Heart left ventricle (tissue), 16 donors: ENCODE measurements around the gene TNFRSF6B. TPM values are rescaled to one million over a fixed set of nuclear protein-coding genes. Genes with fewer than 3 reads are reported as not detected.
"Not testable (repeated sequence)": the region's sequence is repeated elsewhere in the genome, so short reads cannot be mapped to it uniquely, and the experiment has no call there.

ENCODE experiments used
- ATAC-seq, 4 donors: fragments of 200-7000 bp; cut with Tn5 transposase; one replicate each; pipeline ENCODE4 v1.9.1; 2020 to 2022; ENCODE audit warnings: moderate library complexity in 4 of 4, mild to moderate bottlenecking in 3 of 4, moderate number of reproducible peaks in 1 of 4
- DNase-seq, 5 donors: peaks; one replicate each; pipeline ENCODE4 v3.0.0-alpha.2; 2020
- H3K27ac ChIP-seq, 12 donors: fragments of 200-600 bp; sonication (generic) in 4 of 12; one replicate each; pipeline versions ENCODE4 v1.5.0 to v1.8.0; 2016 to 2022; ENCODE audit warnings: mild to moderate bottlenecking in 2 of 12
- H3K27me3 ChIP-seq, 9 donors: fragments of 200-600 bp; sonication (generic) in 2 of 9; one replicate each; pipeline versions ENCODE4 v1.5.1 to v1.8.0; 2016 to 2022; ENCODE audit warnings: mild to moderate bottlenecking in 3 of 9
- H3K36me3 ChIP-seq, 9 donors: fragments of 200-600 bp; sonication (generic) in 2 of 9; one replicate each; pipeline versions ENCODE4 v1.5.0 to v1.8.0; 2018 to 2022; ENCODE audit warnings: mild to moderate bottlenecking in 2 of 9
- H3K4me1 ChIP-seq, 12 donors: fragments of 200-600 bp; sonication (generic) in 4 of 12; one replicate each; pipeline versions ENCODE4 v1.5.0 to v1.8.0; 2016 to 2022; ENCODE audit warnings: mild to moderate bottlenecking in 3 of 12
- H3K4me3 ChIP-seq, 12 donors: fragments of 200-600 bp; sonication (generic) in 4 of 12; one replicate each; pipeline versions ENCODE4 v1.5.0 to v1.8.0; 2017 to 2022; ENCODE audit warnings: mild to moderate bottlenecking in 9 of 12, moderate library complexity in 4 of 12
- H3K9me3 ChIP-seq, 12 donors: fragments of 200-600 bp; sonication (generic) in 4 of 12; one replicate each; pipeline versions ENCODE4 v1.5.0 to v1.8.0; 2016 to 2022; ENCODE audit warnings: mild to moderate bottlenecking in 1 of 12
- CTCF ChIP-seq, 12 donors: fragments of 200-600 bp; sonication (generic) in 4 of 12; IDR thresholded peaks; one replicate each; pipeline versions ENCODE4 v1.5.0 to v1.8.0; 2018 to 2022; ENCODE audit warnings: antibody characterized with exemption in 12 of 12, mild to moderate bottlenecking in 5 of 12
- POLR2A ChIP-seq, 2 donors: fragments of 450-650 bp; IDR thresholded peaks; one replicate each; pipeline ENCODE4 v1.6.1; 2017; ENCODE audit warnings: antibody characterized with exemption in 2 of 2, mild to moderate bottlenecking in 2 of 2, moderate library complexity in 2 of 2
- WGBS, 4 donors: extraction: QIAGEN DNeasy Blood & Tissue Kit in 2 of 4; methylation state at CpG; one replicate each; pipeline versions ENCODE4 v1.1.5 to v1.1.7; 2013 to 2018; 5-methylcytosine and 5-hydroxymethylcytosine counted together
- intact Hi-C, 10 donors: fragments of 100-400 bp; cut with DNase I; formaldehyde crosslinking; loops; one replicate each; pipeline versions ENCODE4 v1.11.1 to v1.14.2; 2022
- polyA plus RNA-seq, 2 donors: library from polyadenylated mRNA; stranded (reverse); fragments of 200-250 nt; gene quantifications; one replicate each; pipeline ENCODE4 v1.2.3, GENCODE V29; 2013
- total RNA-seq, 9 donors: library from RNA; depleted of rRNA in 2 of 9; stranded (reverse); fragments of >200 nt in 2 of 9; fragmentation: NEBNext Ultra II Directional in 3 of 9; extraction: Animal tissue kit (Norgen Biotek cat#: 25700) in 3 of 9; gene quantifications; one replicate each; pipeline versions ENCODE4 v1.1.0 to v1.2.4, GENCODE V29; 2016 to 2023
- donor health status: ischemic (EF 13 %, LVEDD 7.1; RV severe dilation, severe dysfunction).
- donor health status: healthy with polysubstance abuse.
- donor health status: DM: no; HTN: yes; CAD: no.
- donor health status: DM: no; HTN: no; CAD: no.
- donor health status: ischemic (EF 25% LVEDD 6.9; RV normal size, moderate dysfunction).
- donor health status: ischemic (EF 25% LVEDD 5.7; RV mildly dilated, moderate dysfunction).
- donor health status: healthy.
- donor health status: DM: yes; HTN: yes; CAD: no.
- donor health status: ischemic (EF 35%, LVEDD 5.7; RV mildly dilated, moderate dysfunction).
- donor health status: nonischemic (EF 11% LVEDD 7.7; RV severe dilation, severe dysfunction).
- donor health status: DM: yes; HTN: yes; CAD: no.
- donor health status: PGD.
- donor health status: ischemic (EF 29% LVEDD 5.4; RV normal size, mild dysfunction).
- donor health status: nonischemic (EF 23%, LVEDD 6.1; RV moderate dilation, normal function).

The TNFRSF6B gene
- total and polyA plus RNA-seq, 11 donors, result 0.42 to 6.4 (median 1.7) TPM; not detected in 1

GRCh38 chr20:63668351-63668750, 28.1 kb upstream of the TNFRSF6B start:
- WGBS, 4 donors, result 91 to 98% (median 96%) methylated on average over 11 of the region's 11 CpGs
- TF ChIP-seq POLR2A (IDR thresholded peaks at IDR 0.05) (no peak), CTCF (IDR thresholded peaks at IDR 0.05) (no peak)
- H3K36me3 ChIP-seq, result peaks cover 0 to 66% (median 50%) of the 10 kb centered on the region in 9 donors
- H3K27ac ChIP-seq, result no peak overlapping the region
- no peaks in the 10 kb centered on the region for H3K9me3 ChIP-seq
- ATAC-seq (no peak), DNase-seq (no peak)
- no peak overlapping the region for H3K4me3 ChIP-seq
- no peaks in the 10 kb centered on the region for H3K27me3 ChIP-seq
- no peaks in the 10 kb centered on the region for H3K4me1 ChIP-seq
- intact Hi-C loops, result no loop called here

- DNase-seq, H3K4me1 ChIP-seq, H3K27ac ChIP-seq, H3K27me3 ChIP-seq, H3K9me3 ChIP-seq, H3K4me3 ChIP-seq, ATAC-seq: not testable (repeated sequence)
- intact Hi-C loops, result loop anchor here in 1 of 10 donors (10.0 kb wide), 1 partner anchor 63 kb away; the partner anchor contains the start of genes LIME1 and SLC2A4RG
- peaks cover 0 to 70% (median 62%) of the 10 kb centered on the region in 9 donors for H3K36me3 ChIP-seq
- WGBS, 4 donors, result 93 to 97% (median 96%) methylated on average over 12 of the region's 12 CpGs
Observed at GRCh38 chr20:63671695-63672094, 24.8 kb upstream of the TNFRSF6B start.

- ATAC-seq, result no peak
- TF ChIP-seq CTCF (IDR thresholded peaks at IDR 0.05), result no peak
- TF ChIP-seq POLR2A (IDR thresholded peaks at IDR 0.05), result no peak
- peaks cover 0 to 67% (median 54%) of the 10 kb centered on the region in 9 donors for H3K36me3 ChIP-seq
Observed at GRCh38 chr20:63672666-63673065, 23.8 kb upstream of the TNFRSF6B start.

GRCh38 chr20:63673951-63674350, 22.5 kb upstream of the TNFRSF6B start:
- H3K9me3 ChIP-seq, result no peaks in the 10 kb centered on the region
- H3K27me3 ChIP-seq, result no peaks in the 10 kb centered on the region
- TF ChIP-seq CTCF (IDR thresholded peaks at IDR 0.05), result no peak
- TF ChIP-seq POLR2A (IDR thresholded peaks at IDR 0.05), result no peak
- DNase-seq, result peak in 1 of 5 donors; percentile 51
- H3K27ac ChIP-seq, result no peak overlapping the region
- no peaks in the 10 kb centered on the region for H3K4me1 ChIP-seq
- intact Hi-C loops, result loop anchor here in 1 of 10 donors (10.0 kb wide), 1 partner anchor 61 kb away; the partner anchor contains the start of genes LIME1 and SLC2A4RG
- WGBS, 4 donors, result 89 to 98% (median 95%) methylated on average over 8 to 14 of the region's 14 CpGs
- no peak overlapping the region for H3K4me3 ChIP-seq
- peaks cover 0 to 62% (median 43%) of the 10 kb centered on the region in 9 donors for H3K36me3 ChIP-seq
- peak in 1 of 4 donors; percentile 32 for ATAC-seq

More at GRCh38 chr20:63672666-63673065, 23.8 kb upstream of the TNFRSF6B start:
- no peaks in the 10 kb centered on the region for H3K27me3 ChIP-seq
- no peaks in the 10 kb centered on the region for H3K9me3 ChIP-seq
- peak in 1 of 5 donors; percentile 46 for DNase-seq
- H3K27ac ChIP-seq, result no peak overlapping the region
- 93 to 100% (median 96%) methylated on average over 3 to 10 of the region's 10 CpGs for WGBS, 4 donors
- no peak overlapping the region for H3K4me3 ChIP-seq
- intact Hi-C loops, result loop anchor here in 1 of 10 donors (10.0 kb wide), 1 partner anchor 62 kb away; the partner anchor contains the start of genes LIME1 and SLC2A4RG
- H3K4me1 ChIP-seq, result no peaks in the 10 kb centered on the region
